Activated CD4-positive, alpha-beta T cell treated with anti-CD3 and anti-CD28 coated beads, Interleukin-2, amount 10 ng/mL, durations not matched to agents 24 days and 14 days (primary cell): ENCODE results near the gene CDC42SE2. TPM values are rescaled to one million over a fixed set of nuclear protein-coding genes. Genes with fewer than 3 reads are reported as not detected.
A peak's percentile ranks its signal among the peaks of the same experiment; 100 is the strongest.
"Not testable (repeated sequence)": the region's sequence is repeated elsewhere in the genome, so short reads cannot be mapped to it uniquely, and the experiment has no call there.

Source experiments
- DNase-seq: peaks from one replicate; pipeline ENCODE4 v3.0.0; 2022
- H3K27ac Mint-ChIP-seq: one replicate; pipeline ENCODE4 v1.8.0; 2022; ENCODE audit warnings: mild to moderate bottlenecking, mixed read lengths
- H3K27me3 Mint-ChIP-seq: one replicate; pipeline ENCODE4 v1.8.0; 2022; ENCODE audit warnings: mixed read lengths
- H3K36me3 Mint-ChIP-seq: one replicate; pipeline ENCODE4 v1.8.0; 2022; ENCODE audit warnings: low read depth, mild to moderate bottlenecking, mixed read lengths
- H3K4me1 Mint-ChIP-seq: one replicate; pipeline ENCODE4 v1.8.0; 2021; ENCODE audit warnings: mixed read lengths
- H3K4me3 Mint-ChIP-seq: one replicate; pipeline ENCODE4 v1.8.0; 2022; ENCODE audit warnings: mild to moderate bottlenecking, moderate library complexity, mixed read lengths
- H3K9me3 Mint-ChIP-seq: one replicate; pipeline ENCODE4 v1.8.0; 2021; ENCODE audit warnings: mixed read lengths
- intact Hi-C: fragments of 100-400 bp; cut with micrococcal nuclease; formaldehyde crosslinking; loops from one replicate; pipeline ENCODE4 v1.15.1; 2023
- total RNA-seq: library from RNA; stranded (reverse); gene quantifications from 2 replicates; pipeline ENCODE4 v1.2.3, GENCODE V29; 2022

Gene CDC42SE2
- total RNA-seq, 1 donor from 2014 or later = 96.2 TPM

DNA sequence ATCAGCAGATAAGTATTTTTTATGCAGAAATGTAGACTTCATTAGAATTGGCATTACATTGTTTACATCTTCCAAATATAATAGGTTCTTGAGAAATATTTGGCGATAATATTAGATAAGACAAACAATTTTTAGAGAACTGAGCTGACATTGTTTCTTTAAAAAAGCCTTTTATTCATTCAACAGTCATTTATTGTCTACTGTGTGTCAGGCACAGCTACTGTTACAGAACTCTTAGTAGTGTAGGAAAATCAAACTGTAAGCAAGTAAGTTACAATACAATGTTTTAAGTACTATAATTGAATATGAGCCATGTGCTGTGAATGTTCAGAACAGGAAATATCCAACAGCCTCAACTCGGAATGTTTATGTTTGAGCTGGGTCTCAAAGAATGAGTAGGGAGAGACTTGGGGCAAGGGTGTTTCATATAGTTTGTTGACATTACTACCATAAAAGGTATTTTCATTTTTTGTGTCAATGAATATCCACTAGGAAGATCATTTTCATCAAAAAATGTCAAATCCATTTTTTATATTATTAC is 114.0 kb downstream of the CDC42SE2 start:
- H3K4me1 Mint-ChIP-seq = peaks cover 75% of the 10 kb centered on the region
- H3K27ac Mint-ChIP-seq = peak overlapping the region; percentile 87
- no peaks in the 10 kb centered on the region for H3K27me3 Mint-ChIP-seq
- peaks cover 35% of the 10 kb centered on the region for H3K36me3 Mint-ChIP-seq
- H3K9me3 Mint-ChIP-seq = no peaks in the 10 kb centered on the region
- DNase-seq = no peak
- intact Hi-C loops = no loop called here
- H3K4me3 Mint-ChIP-seq = peak overlapping the region; percentile 55

DNA sequence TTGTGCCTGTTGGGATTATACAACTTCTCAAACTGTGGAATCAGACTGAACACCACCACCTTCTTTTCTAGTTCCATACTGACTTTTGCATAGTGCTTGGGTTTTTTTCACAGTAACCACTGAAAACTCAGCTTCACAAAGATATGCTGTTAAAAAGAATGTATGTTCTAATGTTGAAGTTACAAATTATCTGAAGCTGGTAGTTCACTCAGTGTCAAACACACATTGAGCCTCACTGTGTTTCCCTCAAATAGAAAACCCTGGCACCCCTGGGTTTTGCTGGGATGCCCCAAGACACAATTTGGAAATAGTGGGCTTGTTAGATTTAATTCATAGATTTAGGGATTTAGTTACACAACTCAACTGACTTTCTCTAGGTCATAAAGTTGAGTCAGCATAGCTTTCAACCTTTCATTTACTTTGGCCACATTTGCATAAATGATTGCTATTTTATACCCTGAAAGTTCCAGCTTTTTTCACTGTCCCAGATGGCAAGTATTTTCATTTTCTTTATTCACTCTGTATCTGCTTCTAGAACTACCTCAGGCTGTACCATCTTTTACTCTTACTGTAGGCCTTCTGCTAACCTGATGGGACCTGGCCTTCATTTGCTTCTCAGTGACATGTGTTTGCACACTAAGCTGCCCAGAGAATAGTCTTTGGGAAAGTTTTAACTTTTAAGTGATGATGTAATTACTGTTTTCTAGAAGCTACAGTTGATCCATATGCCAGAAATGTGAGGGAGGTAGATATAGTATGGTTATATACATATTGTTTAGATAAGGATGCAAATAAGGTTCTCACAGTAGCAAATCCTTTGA is 115.1 kb downstream of the CDC42SE2 start:
- Mint-ChIP-seq H3K9me3 (no peaks in the 10 kb centered on the region), H3K4me3 (peak overlapping the region; percentile 63), H3K27ac (peak overlapping the region; percentile 98), H3K27me3 (no peaks in the 10 kb centered on the region), H3K36me3 (peaks cover 30% of the 10 kb centered on the region), H3K4me1 (peaks cover 73% of the 10 kb centered on the region)
- intact Hi-C loops = loop anchor here (1.0 kb wide), 3 partner anchors 10 to 21 kb away; no protein-coding TSS in a partner anchor
- DNase-seq = peak; percentile 82

DNA sequence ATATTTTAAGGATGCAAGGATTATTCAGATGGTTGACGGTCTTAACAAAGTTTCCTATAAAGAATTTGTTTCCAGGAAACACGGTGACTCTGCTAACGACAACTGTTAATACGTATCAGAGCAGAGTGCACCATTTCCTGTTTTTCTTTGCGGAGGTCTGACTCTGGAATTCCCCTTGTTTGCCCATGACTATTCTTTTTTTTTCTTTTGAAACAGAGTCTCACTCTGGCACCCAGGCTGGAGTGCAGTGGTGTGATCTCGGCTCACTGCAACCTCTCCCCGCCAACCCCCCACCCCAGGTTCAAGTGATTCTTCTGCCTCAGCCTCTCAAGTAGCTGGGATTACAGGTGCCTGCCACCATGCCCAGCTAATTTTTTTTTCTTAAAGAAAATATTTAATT is 115.9 kb downstream of the CDC42SE2 start:
- H3K27ac Mint-ChIP-seq = peak overlapping the region; percentile 98
- H3K36me3 Mint-ChIP-seq = peaks cover 31% of the 10 kb centered on the region

DNA sequence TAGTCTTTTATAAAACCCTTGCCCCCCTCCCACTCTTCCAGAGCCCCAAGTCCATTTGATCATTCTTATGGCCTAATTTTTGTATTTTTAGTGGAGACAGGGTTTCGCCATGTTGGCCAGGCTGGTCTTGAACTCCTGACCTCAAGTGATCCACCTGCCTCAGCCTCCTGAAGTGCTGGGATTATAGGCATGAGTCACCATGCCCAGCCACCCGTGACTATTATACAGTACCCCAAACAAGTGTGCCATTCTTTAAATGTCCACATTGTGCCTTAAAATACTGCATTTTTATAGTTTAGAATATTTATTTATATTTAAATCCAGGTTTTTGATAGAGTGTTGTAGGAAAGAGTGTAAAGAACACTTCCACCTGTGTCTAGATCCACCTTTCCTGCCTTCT is 116.4 kb downstream of the CDC42SE2 start:
- H3K9me3 Mint-ChIP-seq, DNase-seq, intact Hi-C loops, H3K27me3 Mint-ChIP-seq: not testable (repeated sequence)
- H3K4me3 Mint-ChIP-seq = peak overlapping the region; percentile 81
- H3K4me1 Mint-ChIP-seq = peaks cover 75% of the 10 kb centered on the region
- peaks cover 33% of the 10 kb centered on the region for H3K36me3 Mint-ChIP-seq
- H3K27ac Mint-ChIP-seq = peak overlapping the region; percentile 98

More for the DNA sequence above, 115.9 kb downstream of the CDC42SE2 start:
- H3K27me3 Mint-ChIP-seq = no peaks in the 10 kb centered on the region
- peaks cover 75% of the 10 kb centered on the region for H3K4me1 Mint-ChIP-seq
- no peaks in the 10 kb centered on the region for H3K9me3 Mint-ChIP-seq
- DNase-seq = peak; percentile 92
- H3K4me3 Mint-ChIP-seq = peak overlapping the region; percentile 74
- intact Hi-C loops = loop anchor here (1.0 kb wide), 3 partner anchors 10 to 21 kb away; no protein-coding TSS in a partner anchor

DNA sequence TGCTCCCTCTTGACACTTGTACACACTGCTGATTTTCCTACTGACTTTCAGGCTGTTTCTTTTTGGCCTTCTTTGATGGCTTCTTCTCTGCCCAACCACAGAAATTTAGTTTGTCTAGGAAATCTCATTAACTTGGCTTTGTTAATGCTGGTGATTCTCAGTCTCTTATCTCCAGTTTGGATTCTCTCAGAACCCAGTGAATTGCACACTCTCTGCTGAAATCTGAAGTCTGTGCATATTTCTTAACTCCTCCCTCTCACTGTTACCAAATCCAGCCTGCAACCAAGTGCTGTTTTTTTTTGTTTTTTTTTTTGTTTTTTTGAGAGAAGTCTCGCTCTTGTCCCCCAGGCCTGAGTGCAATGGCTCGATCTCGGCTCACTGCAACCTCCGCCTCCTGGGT is 117.2 kb downstream of the CDC42SE2 start:
- Mint-ChIP-seq H3K36me3 (peaks cover 32% of the 10 kb centered on the region), H3K4me1 (peaks cover 73% of the 10 kb centered on the region), H3K27ac (peak overlapping the region; percentile 91), H3K27me3 (no peaks in the 10 kb centered on the region), H3K9me3 (no peaks in the 10 kb centered on the region), H3K4me3 (peak overlapping the region; percentile 81)
- intact Hi-C loops = no loop called here
- DNase-seq = peak; percentile 67

DNA sequence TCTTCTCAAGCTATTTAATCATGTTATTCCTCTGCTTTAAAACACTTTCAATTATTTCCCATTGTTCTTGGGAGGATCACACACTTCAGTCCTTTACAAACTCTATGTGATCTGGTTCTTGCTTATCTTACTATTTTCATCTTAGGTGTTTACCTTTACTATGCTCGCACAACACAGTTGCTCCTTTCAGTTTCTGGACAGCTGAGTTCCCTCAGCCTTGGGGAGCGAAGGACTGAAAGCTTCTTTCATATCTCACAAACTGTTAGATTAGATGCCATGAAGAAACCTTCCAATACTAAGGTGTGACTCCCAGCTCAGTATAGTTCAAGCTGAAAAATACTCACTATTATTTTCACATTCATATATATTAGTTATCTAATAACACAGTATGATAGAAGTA is 117.9 kb downstream of the CDC42SE2 start:
- H3K9me3 Mint-ChIP-seq = no peaks in the 10 kb centered on the region
- DNase-seq = peak; percentile 83

DNA sequence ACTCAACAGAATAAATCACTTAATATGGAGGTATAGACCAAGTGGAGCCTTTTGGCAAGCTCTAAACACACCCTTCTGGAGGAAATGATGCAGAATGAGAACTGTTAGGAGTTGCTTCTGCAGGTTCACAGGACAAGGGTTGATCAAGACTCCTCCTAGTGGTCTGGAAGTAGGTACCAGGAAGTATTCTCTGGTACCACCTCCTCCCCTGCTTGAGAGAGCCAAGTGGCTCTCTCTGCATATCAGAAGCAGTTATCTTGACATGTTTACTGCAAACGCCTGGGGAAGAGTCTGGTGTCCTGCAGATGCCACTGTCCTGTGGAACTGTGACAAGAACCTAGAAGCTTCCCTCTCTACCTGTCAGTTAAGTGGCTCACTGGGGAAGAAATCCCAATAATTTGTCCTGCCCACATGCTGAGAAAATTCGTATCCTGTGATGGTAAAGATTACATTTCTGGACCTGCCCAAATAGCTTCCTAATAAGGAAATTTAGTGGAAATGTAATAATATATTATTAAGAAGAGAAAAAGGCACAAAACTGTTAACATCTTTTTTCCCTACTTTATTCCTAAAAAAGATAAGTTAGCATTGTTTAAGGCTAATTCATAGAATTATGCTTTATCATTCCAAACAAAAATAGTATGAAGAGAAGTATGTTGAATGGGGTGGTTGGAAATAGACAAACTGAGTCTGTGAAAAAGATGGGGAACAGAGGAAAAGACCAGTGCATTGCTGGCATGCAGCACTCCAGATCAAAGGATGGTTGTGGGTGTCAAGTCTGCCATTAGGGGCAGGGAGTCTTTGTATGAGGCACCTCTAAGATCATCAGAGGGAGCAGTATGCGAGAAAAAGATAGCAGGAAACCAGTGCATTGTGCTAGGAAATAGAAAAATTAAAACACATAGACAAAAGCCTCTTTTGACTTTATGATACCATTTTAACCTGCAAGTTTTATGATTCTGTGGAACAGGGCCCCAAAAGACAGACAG is 118.8 kb downstream of the CDC42SE2 start:
- intact Hi-C loops = loop anchor here (1.0 to 2.0 kb wide), 6 partner anchors 35 to 218 kb away; partner anchors contain the start of genes CDC42SE2, HINT1 and LYRM7
- Mint-ChIP-seq H3K4me3 (peak overlapping the region; percentile 77), H3K27me3 (no peaks in the 10 kb centered on the region), H3K36me3 (peaks cover 35% of the 10 kb centered on the region), H3K27ac (peak overlapping the region; percentile 91), H3K9me3 (no peaks in the 10 kb centered on the region), H3K4me1 (peaks cover 71% of the 10 kb centered on the region)
- DNase-seq = peak; percentile 89

More for the DNA sequence above, 117.9 kb downstream of the CDC42SE2 start:
- H3K27ac Mint-ChIP-seq = peak overlapping the region; percentile 91
- intact Hi-C loops = loop anchor here (1.0 to 2.0 kb wide), 5 partner anchors 53 to 217 kb away; partner anchors contain the start of genes CDC42SE2, HINT1 and LYRM7
- peaks cover 75% of the 10 kb centered on the region for H3K4me1 Mint-ChIP-seq
- H3K27me3 Mint-ChIP-seq = no peaks in the 10 kb centered on the region
- H3K4me3 Mint-ChIP-seq = peak overlapping the region; percentile 81
- H3K36me3 Mint-ChIP-seq = peaks cover 35% of the 10 kb centered on the region

DNA sequence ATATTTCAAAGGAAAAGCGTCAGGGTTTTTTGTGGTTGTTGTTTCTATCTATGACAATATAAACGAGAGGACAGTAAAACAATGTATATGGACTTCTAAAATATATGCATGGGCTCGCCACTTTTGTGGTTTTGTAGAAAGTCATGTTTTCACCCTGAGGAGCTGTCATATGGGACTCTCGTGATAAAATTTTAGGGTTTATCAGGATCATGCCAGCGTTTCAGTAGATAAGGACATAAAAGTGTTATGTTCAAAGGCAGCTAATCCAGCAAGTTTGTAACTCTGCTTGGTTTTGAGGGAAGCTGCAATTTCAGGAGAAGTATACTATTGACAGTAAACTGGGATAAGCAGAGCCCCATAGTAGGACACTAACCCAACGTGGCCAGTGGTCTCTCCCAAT is 120.3 kb downstream of the CDC42SE2 start:
- Mint-ChIP-seq H3K4me3 (peak overlapping the region; percentile 53), H3K27me3 (no peaks in the 10 kb centered on the region), H3K27ac (peak overlapping the region; percentile 91), H3K9me3 (no peaks in the 10 kb centered on the region), H3K36me3 (peaks cover 38% of the 10 kb centered on the region), H3K4me1 (peaks cover 67% of the 10 kb centered on the region)
- DNase-seq = no peak
- intact Hi-C loops = no loop called here

DNA sequence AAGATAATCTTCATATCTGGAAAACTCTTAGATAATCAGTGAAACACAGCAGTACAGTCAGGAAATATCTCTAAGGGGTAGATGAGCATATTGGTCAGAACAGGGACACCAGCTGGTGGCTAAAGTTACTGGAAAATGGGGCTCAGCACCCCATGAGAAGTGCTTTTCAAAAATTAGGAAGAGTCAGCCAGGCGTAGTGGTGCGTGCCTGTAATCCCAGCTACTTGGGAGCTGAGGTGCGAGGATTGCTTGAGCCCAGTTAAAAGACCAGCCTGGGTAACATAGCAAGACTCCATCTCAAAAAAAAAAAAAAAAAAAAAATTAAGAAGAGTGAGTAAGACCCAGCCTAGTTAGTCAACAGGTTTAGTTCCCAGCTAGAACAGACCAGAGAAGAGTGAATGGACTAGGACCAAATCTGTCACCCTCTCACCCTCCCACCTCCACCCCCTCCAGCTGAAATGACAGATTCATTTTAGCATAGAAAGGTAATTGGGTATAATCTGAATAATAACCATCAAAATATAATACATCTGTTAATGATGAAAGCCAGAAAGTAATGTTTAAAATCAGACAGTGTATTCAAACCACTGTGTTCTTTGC is 120.9 kb downstream of the CDC42SE2 start:
- Mint-ChIP-seq H3K27ac (peak overlapping the region; percentile 91), H3K4me3 (peak overlapping the region; percentile 53), H3K27me3 (no peaks in the 10 kb centered on the region), H3K4me1 (peaks cover 67% of the 10 kb centered on the region), H3K36me3 (peaks cover 42% of the 10 kb centered on the region), H3K9me3 (no peaks in the 10 kb centered on the region)
- intact Hi-C loops = no loop called here
- DNase-seq = no peak

DNA sequence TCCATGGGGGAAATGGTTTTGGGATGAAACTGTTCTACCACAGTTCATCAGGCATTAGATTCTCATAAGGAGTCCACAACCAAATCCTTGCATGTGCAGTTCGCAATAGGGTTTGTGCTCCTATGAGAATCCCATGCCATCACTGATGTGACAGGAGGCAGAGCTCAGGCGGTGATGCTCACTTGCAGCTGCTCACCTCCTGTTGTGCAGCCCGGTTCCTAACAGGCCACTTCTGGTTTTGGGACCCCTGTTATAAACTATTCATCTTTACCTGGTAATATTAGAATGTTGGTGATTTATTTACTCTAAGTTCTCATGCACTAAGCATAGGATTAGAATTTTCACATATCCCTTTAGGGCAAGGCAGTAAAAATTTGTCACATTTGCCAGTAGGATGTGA is 122.3 kb downstream of the CDC42SE2 start:
- no peak for DNase-seq
- H3K27me3 Mint-ChIP-seq = no peaks in the 10 kb centered on the region
- H3K4me3 Mint-ChIP-seq = no peak overlapping the region
- H3K27ac Mint-ChIP-seq = peak overlapping the region; percentile 53
- intact Hi-C loops = no loop called here
- peaks cover 47% of the 10 kb centered on the region for H3K36me3 Mint-ChIP-seq
- H3K4me1 Mint-ChIP-seq = peaks cover 68% of the 10 kb centered on the region
- H3K9me3 Mint-ChIP-seq = no peaks in the 10 kb centered on the region

DNA sequence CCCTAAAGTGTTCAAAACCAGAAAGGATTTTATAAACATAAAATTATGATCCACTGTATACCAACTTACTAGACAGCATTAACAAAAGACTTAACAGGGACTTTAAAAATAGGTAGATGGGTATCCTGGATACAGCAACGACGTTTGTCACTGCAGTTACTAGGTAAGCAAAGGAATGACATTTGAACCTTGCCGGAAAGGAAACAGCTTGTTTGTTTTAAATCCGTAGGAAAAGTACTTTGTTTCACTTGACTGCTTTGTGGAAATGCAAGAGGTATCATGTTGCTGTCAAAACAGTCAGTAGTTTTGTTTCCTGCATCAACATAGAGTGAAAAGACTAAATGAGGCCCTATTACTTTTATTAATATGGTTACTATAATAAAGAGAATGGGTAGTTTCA is 122.9 kb downstream of the CDC42SE2 start:
- H3K4me1 Mint-ChIP-seq = peaks cover 64% of the 10 kb centered on the region
- DNase-seq = no peak
- peaks cover 47% of the 10 kb centered on the region for H3K36me3 Mint-ChIP-seq
- H3K9me3 Mint-ChIP-seq = no peaks in the 10 kb centered on the region
- peak overlapping the region; percentile 53 for H3K27ac Mint-ChIP-seq
- H3K4me3 Mint-ChIP-seq = no peak overlapping the region
- no peaks in the 10 kb centered on the region for H3K27me3 Mint-ChIP-seq
- intact Hi-C loops = no loop called here

DNA sequence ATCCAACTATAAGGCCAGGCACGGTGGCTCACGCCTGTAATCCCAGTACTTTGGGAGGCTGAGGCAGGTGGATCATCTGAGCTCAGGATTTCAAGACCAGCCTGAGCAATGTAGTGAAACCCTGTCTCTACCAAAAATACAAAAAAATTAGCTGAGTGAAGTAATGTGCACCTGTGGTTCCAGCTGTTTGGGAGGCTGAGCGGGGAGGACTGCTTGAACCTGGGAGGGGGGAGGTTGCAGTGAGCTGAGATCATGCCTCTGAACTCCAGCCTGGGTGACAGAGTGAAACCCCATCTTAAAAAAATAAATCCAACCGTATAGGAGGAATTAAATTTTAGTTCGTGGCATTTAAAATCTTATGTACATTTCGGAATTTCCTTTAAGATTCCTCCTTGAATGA is 123.4 kb downstream of the CDC42SE2 start:
- Mint-ChIP-seq H3K36me3 (peaks cover 52% of the 10 kb centered on the region), H3K27ac (peak overlapping the region; percentile 76), H3K27me3 (no peaks in the 10 kb centered on the region), H3K4me3 (no peak overlapping the region), H3K9me3 (no peaks in the 10 kb centered on the region), H3K4me1 (peaks cover 65% of the 10 kb centered on the region)
- intact Hi-C loops = no loop called here
- DNase-seq = no peak
